ENCODE results near the gene GEMIN5. TPM values are rescaled to one million over a fixed set of nuclear protein-coding genes. Genes with fewer than 3 reads are reported as not detected.

Gene GEMIN5
- total and polyA plus RNA-seq, 2 of the 8 experiments (the other 6 are each of a cell fraction or from before 2014, with no cell fraction given), result 12.8 to 47.0 TPM

GRCh38 chr5:154966081-154966841 is 28.2 kb upstream of the GEMIN5 start:
- Histone ChIP-seq H3K23ac (ENCODE audit: insufficient read length) (no peak overlapping the region), H2BK20ac (ENCODE audit: low read length) (no peak overlapping the region), H3K9ac (replicated peaks in 1 of 4; ENCODE audit: extremely low read depth in 1 of 4, low read depth in 3 of 4, low read length in 3 of 4) (no peak overlapping the region), H4K5ac (ENCODE audit: insufficient read length, low read depth, low read length) (no peak overlapping the region), H2AK5ac (ENCODE audit: low read depth, low read length) (no peak overlapping the region), H3K4me3 (ENCODE audit: extremely low read depth in 1 of 4, insufficient read depth in 2 of 4, low read depth in 3 of 4, low read length in 4 of 4) (no peak overlapping the region), H3K4me2 (ENCODE audit: insufficient read depth in 1 of 2, low read depth in 2 of 2, low read length in 2 of 2) (no peak overlapping the region), H3K27ac (ENCODE audit: low read depth, low read length) (no peak overlapping the region), H4K20me1 (replicated peaks in 1 of 2; ENCODE audit: control insufficient read depth in 1 of 2, insufficient read depth in 2 of 2, low read length in 2 of 2) (no peaks in the 10 kb centered on the region), H3K36me3 (ENCODE audit: control insufficient read depth in 2 of 4, insufficient read depth in 4 of 4, low read length in 3 of 4) (peaks cover 2 to 11% (median 6%) of the 10 kb centered on the region in 4 experiments; a peak in 5 of 8 replicates), H3K56ac (replicated peaks; ENCODE audit: insufficient read length, low read depth, low read length) (no peak overlapping the region), H2BK15ac (ENCODE audit: low read length) (no peak overlapping the region), H3K79me2 (ENCODE audit: control insufficient read depth in 1 of 2, insufficient read depth in 2 of 2, low read length in 2 of 2) (no peaks in the 10 kb centered on the region), H3K4me1 (replicated peaks in 1 of 4; ENCODE audit: control insufficient read depth in 3 of 4, insufficient read depth in 4 of 4, low read length in 3 of 4) (no peaks in the 10 kb centered on the region), H4K91ac (replicated peaks; ENCODE audit: insufficient read length, low read length) (no peak overlapping the region), H3K79me1 (ENCODE audit: low read depth, low read length) (no peaks in the 10 kb centered on the region), H3K18ac (ENCODE audit: extremely low read depth, low read length) (no peak overlapping the region), H3K9me3 (ENCODE audit: insufficient read depth in 2 of 2, low read depth in 1 of 2, low read length in 1 of 2) (no peaks in the 10 kb centered on the region), H3K14ac (ENCODE audit: insufficient read length) (no peak overlapping the region), H3K4ac (replicated peaks; ENCODE audit: insufficient read length, low read depth, low read length) (no peak overlapping the region), H3K27me3 (replicated peaks in 1 of 4; ENCODE audit: control insufficient read depth in 3 of 4, extremely low read depth in 1 of 4, insufficient read depth in 3 of 4, low read length in 3 of 4) (no peaks in the 10 kb centered on the region), H2BK120ac (replicated peaks; ENCODE audit: low read depth, low read length) (no peak overlapping the region), H2BK12ac (ENCODE audit: low read depth, low read length) (no peak overlapping the region), H2AFZ (ENCODE audit: low read length) (no peak overlapping the region), H2BK5ac (ENCODE audit: low read depth, low read length) (no peak overlapping the region), H4K8ac (ENCODE audit: extremely low read depth, insufficient read depth, low read length) (no peak overlapping the region), H3K23me2 (ENCODE audit: low read depth, low read length) (no peaks in the 10 kb centered on the region)
- DNase-seq (ENCODE audit: low read depth in 1 of 2, low spot score in 2 of 2), result no peak
- ChIA-PET POLR2A (ENCODE audit: partially characterized antibody) (interaction anchor here (0.9 to 1.3 kb wide), 2 partner anchors 15 to 166 kb away, joined by 4 to 5 read pairs; no protein-coding TSS in a partner anchor), CTCF (ENCODE audit: partially characterized antibody) (interaction anchor here (1.6 to 18.4 kb wide), 6 partner anchors 11 to 119 kb away, joined by 5 to 471 read pairs (median 8); no protein-coding TSS in a partner anchor)
- 90% methylated on average over 7 of the region's 7 CpGs; no CpG with 5 or more reads in 1 of the 2 experiments for WGBS, 2 experiments (ENCODE audit: extremely low coverage in 1 of 2, insufficient coverage in 1 of 2, insufficient read length in 1 of 2, insufficient replicate concordance in 2 of 2, low coverage in 1 of 2, low lambda C conversion rate in 2 of 2, missing lambda C conversion rate in 1 of 2)
- no peak for TF ChIP-seq CBX8 (IDR thresholded peaks at IDR 0.05; ENCODE audit: borderline replicate concordance, low read depth, low read length)
- TF ChIP-seq E2F6 (IDR thresholded peaks at IDR 0.05), result no peak
- no peak for TF ChIP-seq SIX5 (IDR thresholded peaks at IDR 0.05; ENCODE audit: low read depth, low read length)
- TF ChIP-seq ASH2L (IDR thresholded peaks at IDR 0.05; ENCODE audit: low read length), result no peak
- TF ChIP-seq SAP30 (IDR thresholded peaks at IDR 0.05; ENCODE audit: insufficient read depth, insufficient replicate concordance, low read length), result no peak
- FAIRE-seq, result no peak

All from H1 (cell line).